HEK293 (cell line): ENCODE results near the gene SHMT2.
A peak's percentile ranks its signal among the peaks of the same experiment; 100 is the strongest.

Experiments used
- GLIS2 ChIP-seq: fragments of 450-650 bp; formaldehyde crosslinking; IDR thresholded peaks from 2 replicates; pipeline ENCODE4 v1.5.1; 2016; ENCODE audit warnings: missing biosample characterization, missing genetic modification characterization
- HIC1 ChIP-seq: fragments of 450-650 bp; formaldehyde crosslinking; IDR thresholded peaks from 2 replicates; pipeline ENCODE4 v1.5.1; 2016; ENCODE audit warnings: missing biosample characterization, missing genetic modification characterization
- KLF16 ChIP-seq: fragments of 450-650 bp; formaldehyde crosslinking; IDR thresholded peaks from 2 replicates; pipeline ENCODE4 v1.5.1; 2017; ENCODE audit warnings: missing biosample characterization, missing genetic modification characterization
- KLF8 ChIP-seq: fragments of 450-650 bp; formaldehyde crosslinking; IDR thresholded peaks from 2 replicates; pipeline ENCODE4 v1.5.1; 2016; ENCODE audit warnings: missing biosample characterization, missing genetic modification characterization
- KLF9 ChIP-seq: fragments of 450-650 bp; formaldehyde crosslinking; IDR thresholded peaks from 2 replicates; pipeline ENCODE4 v1.5.1; 2016; ENCODE audit warnings: missing biosample characterization, missing genetic modification characterization, low read depth
- YY2 ChIP-seq: fragments of 450-650 bp; formaldehyde crosslinking; IDR thresholded peaks from 2 replicates; pipeline ENCODE4 v1.5.1; 2016; ENCODE audit warnings: missing biosample characterization, missing genetic modification characterization
- ZBTB11 ChIP-seq: fragments of 450-650 bp; formaldehyde crosslinking; conservative IDR thresholded peaks from 2 replicates; pipeline ENCODE4 v1.5.1; 2016; ENCODE audit warnings: low read depth, missing biosample characterization, missing genetic modification characterization
- ZBTB8A ChIP-seq: fragments of 450-650 bp; formaldehyde crosslinking; IDR thresholded peaks from 2 replicates; pipeline ENCODE4 v1.5.1; 2016; ENCODE audit warnings: missing biosample characterization, missing genetic modification characterization
- ZNF280D ChIP-seq: fragments of 450-650 bp; formaldehyde crosslinking; IDR thresholded peaks from 2 replicates; pipeline ENCODE4 v1.5.1; 2016; ENCODE audit warnings: missing biosample characterization, missing genetic modification characterization
- ZNF362 ChIP-seq: fragments of 450-650 bp; formaldehyde crosslinking; IDR thresholded peaks from 2 replicates; pipeline ENCODE4 v1.5.1; 2016; ENCODE audit warnings: missing biosample characterization, missing genetic modification characterization
- ZNF394 ChIP-seq: fragments of 450-650 bp; formaldehyde crosslinking; IDR thresholded peaks from 2 replicates; pipeline ENCODE4 v1.5.1; 2016; ENCODE audit warnings: missing biosample characterization, missing genetic modification characterization, mild to moderate bottlenecking, moderate library complexity, borderline replicate concordance
- ZNF518A ChIP-seq: fragments of 450-650 bp; formaldehyde crosslinking; conservative IDR thresholded peaks from 2 replicates; pipeline ENCODE4 v1.5.1; 2016; ENCODE audit warnings: low read depth, missing biosample characterization, missing genetic modification characterization
- ZNF600 ChIP-seq: fragments of 450-650 bp; formaldehyde crosslinking; IDR thresholded peaks from 2 replicates; pipeline ENCODE4 v1.5.1; 2016; ENCODE audit warnings: missing biosample characterization, missing genetic modification characterization
- TF ChIP-seq, protein P1 (sequence below): fragments of 450-650 bp; formaldehyde crosslinking; optimal IDR thresholded peaks from 2 replicates; pipeline ENCODE3; 2016; ENCODE audit warnings: missing biosample characterization, mild to moderate bottlenecking, missing genetic modification characterization

The SHMT2 gene

DNA sequence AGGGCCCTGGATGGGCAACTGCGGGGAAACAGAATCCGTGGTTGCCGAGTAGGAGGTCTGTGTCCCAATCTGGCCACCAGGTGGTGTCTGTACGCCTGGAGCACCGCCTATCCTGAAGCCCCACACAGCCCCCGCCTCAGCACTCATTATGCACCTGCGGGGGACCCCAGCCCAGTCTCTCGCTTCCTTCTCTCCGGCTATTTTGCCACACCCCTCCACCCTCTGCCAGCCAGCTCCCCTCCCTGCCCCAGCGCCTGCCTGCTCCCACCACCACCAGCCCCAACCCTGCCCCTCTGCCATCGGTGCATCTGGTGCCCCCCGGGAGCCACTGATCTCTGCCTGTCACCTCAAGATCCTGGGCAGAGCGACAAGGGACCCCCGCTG is 15.1 kb upstream of the SHMT2 start (continued):
- TF ChIP-seq, protein P1, sequence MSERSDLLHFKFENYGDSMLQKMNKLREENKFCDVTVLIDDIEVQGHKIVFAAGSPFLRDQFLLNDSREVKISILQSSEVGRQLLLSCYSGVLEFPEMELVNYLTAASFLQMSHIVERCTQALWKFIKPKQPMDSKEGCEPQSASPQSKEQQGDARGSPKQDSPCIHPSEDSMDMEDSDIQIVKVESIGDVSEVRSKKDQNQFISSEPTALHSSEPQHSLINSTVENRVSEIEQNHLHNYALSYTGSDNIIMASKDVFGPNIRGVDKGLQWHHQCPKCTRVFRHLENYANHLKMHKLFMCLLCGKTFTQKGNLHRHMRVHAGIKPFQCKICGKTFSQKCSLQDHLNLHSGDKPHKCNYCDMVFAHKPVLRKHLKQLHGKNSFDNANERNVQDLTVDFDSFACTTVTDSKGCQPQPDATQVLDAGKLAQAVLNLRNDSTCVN (tag by site-specific recombination): peak; percentile 20
- TF ChIP-seq ZNF362 (tag by site-specific recombination): no peak
- TF ChIP-seq ZNF394 (tag by site-specific recombination): no peak
- TF ChIP-seq KLF9 (tag by site-specific recombination): 0 out of 2 replicates have a peak, but pooled peaks have one; percentile 25
- TF ChIP-seq ZBTB11 (tag by site-specific recombination): 0 out of 2 replicates have a peak, but pooled peaks have one; percentile 17
- peak; percentile 38; the same call in 1 of the 2 replicates for TF ChIP-seq KLF8
- TF ChIP-seq GLIS2 (tag by site-specific recombination): peak; percentile 83
- peak; percentile 50; the same call in 1 of the 2 replicates for TF ChIP-seq ZBTB8A (tag by site-specific recombination)
- no peak for TF ChIP-seq YY2 (tag by site-specific recombination)
- peak; percentile 76 for TF ChIP-seq HIC1
- TF ChIP-seq KLF16 (tag by site-specific recombination): no peak
- TF ChIP-seq ZNF600 (tag by site-specific recombination): no peak
- TF ChIP-seq ZNF518A: no peak
- no peak for TF ChIP-seq ZNF280D (tag by site-specific recombination)
